T47D (cell line): Measurements from ENCODE around the gene UBR3.
"Not testable (repeated sequence)": the region's sequence is repeated elsewhere in the genome, so short reads cannot be mapped to it uniquely, and the experiment has no call there.

Experiments used
- DNase-seq, 2 experiments: peaks; one replicate each; pipeline versions ENCODE4 v3.0.0 to v3.0.0-alpha.2; 2011 to 2012; ENCODE audit warnings: low read depth in 1 of 2, low spot score in 1 of 2
- JUND ChIP-seq: IDR thresholded peaks from 2 replicates; pipeline ENCODE4 v1.6.1; 2012; ENCODE audit warnings: low read depth
- in situ Hi-C: cut with HindIII; loops from 2 replicates; pipeline ENCODE4 v1.10.0; 2016; ENCODE audit warnings: low sequenced_read_pairs, low pct_unique_long_range_greater_than_20kb

The UBR3 gene

GRCh38 chr2:169808221-169808620 lies 19.0 kb upstream of the UBR3 start:
- TF ChIP-seq JUND: no peak
- in situ Hi-C loops: no loop called here

GRCh38 chr2:169815849-169816248 lies 11.4 kb upstream of the UBR3 start:
- DNase-seq: no peak

More at GRCh38 chr2:169808221-169808620, 19.0 kb upstream of the UBR3 start:
- no peak for DNase-seq

GRCh38 chr2:169816961-169817360 lies 10.3 kb upstream of the UBR3 start:
- in situ Hi-C loops: not testable (repeated sequence)

More at GRCh38 chr2:169815849-169816248, 11.4 kb upstream of the UBR3 start:
- no peak for TF ChIP-seq JUND
- in situ Hi-C loops: no loop called here

GRCh38 chr2:169817369-169817768 lies 9.9 kb upstream of the UBR3 start:
- in situ Hi-C loops, DNase-seq: not testable (repeated sequence)

More at GRCh38 chr2:169816961-169817360, 10.3 kb upstream of the UBR3 start:
- DNase-seq: not testable (repeated sequence)

- no peak for DNase-seq
- no peak for TF ChIP-seq JUND
Measured at GRCh38 chr2:169818241-169818640, 9.0 kb upstream of the UBR3 start.

GRCh38 chr2:169819106-169819505 lies 8.1 kb upstream of the UBR3 start:
- no peak for TF ChIP-seq JUND
- no peak for DNase-seq
- in situ Hi-C loops: no loop called here

More at GRCh38 chr2:169818241-169818640, 9.0 kb upstream of the UBR3 start:
- in situ Hi-C loops: no loop called here

GRCh38 chr2:169820101-169820500 lies 7.2 kb upstream of the UBR3 start:
- in situ Hi-C loops, DNase-seq: not testable (repeated sequence)

GRCh38 chr2:169822036-169822435 lies 5.2 kb upstream of the UBR3 start:
- DNase-seq: no peak
- in situ Hi-C loops: no loop called here
- no peak for TF ChIP-seq JUND

- in situ Hi-C loops: no loop called here
- DNase-seq: no peak
- TF ChIP-seq JUND: no peak
Measured at GRCh38 chr2:169822785-169823392, 4.4 kb upstream of the UBR3 start.

- in situ Hi-C loops: no loop called here
- TF ChIP-seq JUND: no peak
- DNase-seq: no peak
Measured at GRCh38 chr2:169823996-169824372, 3.3 kb upstream of the UBR3 start.

- no peak for TF ChIP-seq JUND
- in situ Hi-C loops: no loop called here
- DNase-seq: peak; percentile 68 to 81
Measured at GRCh38 chr2:169824373-169825333, 2.6 kb upstream of the UBR3 start, which contains the start of gene METTL5. TSS of gene METTL5 (minus strand) at chr2:169824905. CDS start at chr2:169824597, 308 bp downstream.

- in situ Hi-C loops: no loop called here
- TF ChIP-seq JUND: no peak
- peak; percentile 71 to 75 for DNase-seq
Measured at GRCh38 chr2:169828141-169828811, 1.0 kb downstream of the UBR3 start.

- in situ Hi-C loops: no loop called here
- TF ChIP-seq JUND: no peak
- DNase-seq: no peak
Measured at GRCh38 chr2:169834401-169834800, 7.1 kb downstream of the UBR3 start.
